ENCODE results near the gene WDR43.

WDR43 gene

DNA sequence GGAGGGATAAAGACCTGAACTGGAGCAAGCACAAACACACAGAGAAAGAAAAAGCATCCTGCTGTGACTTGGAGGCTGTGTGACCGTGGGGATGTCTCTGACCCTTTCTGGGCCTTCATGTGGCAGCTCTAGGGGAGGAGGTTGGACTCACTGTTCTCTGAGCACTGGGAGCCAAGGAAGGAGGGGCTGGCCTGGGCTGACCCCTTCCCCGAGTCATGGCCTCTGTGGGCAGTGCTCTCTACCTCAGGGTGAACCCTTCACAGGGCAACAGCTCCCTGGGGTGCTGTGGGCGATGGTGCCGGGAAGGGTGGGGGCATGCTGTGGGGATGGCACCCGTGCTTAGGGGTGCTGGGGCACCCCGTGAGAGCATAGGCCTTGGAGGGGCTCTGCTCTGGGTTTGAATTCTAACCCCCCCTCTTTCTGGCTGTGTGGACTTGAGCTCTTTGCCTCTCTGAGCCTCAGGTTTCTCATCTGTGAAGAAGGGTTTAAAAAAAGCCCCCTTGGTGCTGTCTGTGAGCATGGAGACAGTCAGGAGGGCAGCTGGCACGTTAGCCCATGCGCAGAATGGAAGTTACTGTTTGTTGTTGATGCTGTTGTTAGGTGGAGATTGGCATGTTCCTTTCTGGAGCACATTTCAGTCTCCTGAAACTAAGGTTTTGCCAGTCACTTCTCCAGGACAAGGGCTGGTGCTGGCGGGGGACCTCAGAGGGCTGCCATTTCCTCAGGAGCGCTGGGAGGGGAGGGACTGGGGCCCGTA, 87.3 kb downstream of the WDR43 start:
- TF ChIP-seq ZNF274 (IDR thresholded peaks at IDR 0.05; ENCODE audit: low read depth, low read length) = no peak
- no peak overlapping the region for H3K4me3 ChIP-seq (ENCODE audit: low read length)

DNA sequence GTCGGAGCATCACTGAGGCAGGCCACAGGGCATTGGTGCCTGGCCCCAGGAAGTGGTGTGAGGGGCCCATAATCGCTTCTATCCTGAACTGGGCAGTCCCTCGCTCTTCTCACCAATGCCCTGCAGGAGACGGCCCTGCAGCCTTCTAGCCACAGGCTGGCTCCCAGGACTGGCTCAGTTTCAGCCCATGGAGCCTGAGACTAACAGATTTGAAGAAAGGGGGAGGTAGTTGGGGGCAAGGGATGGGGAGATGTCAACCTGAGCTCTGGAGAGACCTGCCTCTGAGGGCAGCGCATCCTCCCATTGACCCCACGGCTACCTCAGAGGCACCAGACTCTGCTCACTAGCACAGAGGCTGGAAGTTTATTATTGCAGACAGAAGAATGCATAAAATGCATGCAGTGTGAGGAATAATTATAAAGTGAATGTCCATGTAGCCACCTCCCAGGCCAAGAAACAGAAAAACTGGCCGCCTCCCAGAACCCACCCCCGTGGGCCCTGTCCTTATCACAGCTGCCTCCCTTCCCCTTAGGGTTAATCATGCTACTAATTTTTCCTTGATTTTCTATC, 88.0 kb downstream of the WDR43 start:
- TF ChIP-seq ZNF274 (IDR thresholded peaks at IDR 0.05; ENCODE audit: low read depth, low read length) = no peak
- H3K4me3 ChIP-seq (ENCODE audit: low read length) = no peak overlapping the region

DNA sequence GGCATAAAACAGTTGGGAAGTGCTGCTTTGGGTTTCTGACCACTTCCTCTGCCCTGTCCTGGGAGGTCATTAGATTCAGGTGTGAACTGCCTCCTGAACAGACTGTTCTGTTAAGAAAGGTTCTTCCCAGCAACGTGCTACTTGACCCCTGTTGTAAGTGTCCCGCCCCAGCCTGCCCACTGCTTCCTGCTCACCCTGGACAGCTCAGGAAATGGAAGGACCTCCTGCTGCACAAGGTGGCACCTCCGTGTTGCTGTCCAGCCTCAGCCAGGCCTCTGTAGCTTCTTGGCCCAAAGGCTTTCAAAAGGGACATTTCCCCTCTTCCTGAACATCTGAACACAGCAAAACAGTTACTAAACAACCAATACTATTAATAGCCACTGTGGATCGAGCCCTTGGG, 92.0 kb downstream of the WDR43 start:
- TF ChIP-seq ZNF274 (IDR thresholded peaks at IDR 0.05; ENCODE audit: low read depth, low read length) = no peak

DNA sequence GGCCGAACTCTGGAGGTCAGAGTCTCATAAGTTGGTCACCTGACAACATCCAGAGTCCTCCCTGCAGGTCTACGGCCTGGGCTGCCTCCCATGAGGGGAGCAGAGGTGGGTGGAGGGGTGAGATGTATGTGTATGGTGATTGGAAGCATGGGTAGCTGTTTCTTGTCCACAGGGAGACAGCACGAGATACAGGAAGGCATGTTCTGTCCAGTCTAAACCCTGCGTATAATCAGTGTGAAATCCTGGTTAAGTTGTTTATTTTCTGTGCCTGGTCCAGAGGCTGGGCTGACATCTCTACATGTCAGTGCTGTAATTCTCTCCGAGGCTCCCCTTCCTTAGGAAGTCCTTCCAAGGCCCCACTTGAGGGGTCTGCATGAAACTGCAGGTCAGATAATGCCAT, 95.5 kb downstream of the WDR43 start:
- TF ChIP-seq ZNF274 (IDR thresholded peaks at IDR 0.05; ENCODE audit: low read depth, low read length) = no peak
- no peak overlapping the region for H3K4me3 ChIP-seq (ENCODE audit: low read length)

More for the DNA sequence above, 92.0 kb downstream of the WDR43 start:
- H3K4me3 ChIP-seq (ENCODE audit: low read length) = no peak overlapping the region

DNA sequence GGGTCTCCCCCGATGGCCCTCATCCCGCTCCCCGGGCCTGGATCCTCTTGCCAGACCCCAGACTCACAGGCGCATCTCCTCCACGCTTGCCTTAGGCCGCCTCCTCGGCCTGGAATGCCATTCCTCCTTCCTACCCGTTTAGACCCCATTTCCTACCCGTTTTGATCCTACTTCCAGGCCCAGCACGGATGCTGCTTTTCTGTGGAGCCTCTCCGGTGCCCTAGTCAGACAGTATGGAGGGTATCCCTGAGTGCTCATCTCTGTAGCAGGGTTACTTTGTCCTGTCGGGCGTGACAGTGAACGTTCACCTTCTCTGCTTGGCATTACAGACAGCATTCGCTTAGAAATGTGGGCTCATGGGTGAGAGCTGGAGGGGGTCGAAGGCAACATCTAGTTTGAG, 96.0 kb downstream of the WDR43 start:
- TF ChIP-seq ZNF274 (IDR thresholded peaks at IDR 0.05; ENCODE audit: low read depth, low read length) = no peak
- no peak overlapping the region for H3K4me3 ChIP-seq (ENCODE audit: low read length)

DNA sequence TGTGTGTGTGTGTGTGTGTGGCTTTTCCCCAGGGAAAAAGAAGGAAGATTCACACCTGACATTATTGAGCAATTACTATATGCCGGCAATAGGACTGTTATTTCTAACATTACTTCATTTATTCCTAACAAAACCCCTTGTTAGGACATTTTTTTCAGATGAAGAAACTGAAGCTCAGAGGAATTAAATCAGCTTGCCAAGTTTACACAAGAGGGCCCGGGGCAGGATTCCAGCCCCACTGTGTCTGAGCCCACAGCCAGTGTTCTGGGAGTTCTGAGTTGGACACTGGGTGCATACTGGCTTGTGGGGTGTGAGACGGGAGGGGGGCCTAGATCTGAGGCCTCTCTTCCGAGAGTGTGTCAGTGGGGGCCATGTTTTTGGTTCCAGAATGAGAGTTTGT, 96.6 kb downstream of the WDR43 start:
- no peak for TF ChIP-seq ZNF274 (IDR thresholded peaks at IDR 0.05; ENCODE audit: low read depth, low read length)
- no peak overlapping the region for H3K4me3 ChIP-seq (ENCODE audit: low read length)

DNA sequence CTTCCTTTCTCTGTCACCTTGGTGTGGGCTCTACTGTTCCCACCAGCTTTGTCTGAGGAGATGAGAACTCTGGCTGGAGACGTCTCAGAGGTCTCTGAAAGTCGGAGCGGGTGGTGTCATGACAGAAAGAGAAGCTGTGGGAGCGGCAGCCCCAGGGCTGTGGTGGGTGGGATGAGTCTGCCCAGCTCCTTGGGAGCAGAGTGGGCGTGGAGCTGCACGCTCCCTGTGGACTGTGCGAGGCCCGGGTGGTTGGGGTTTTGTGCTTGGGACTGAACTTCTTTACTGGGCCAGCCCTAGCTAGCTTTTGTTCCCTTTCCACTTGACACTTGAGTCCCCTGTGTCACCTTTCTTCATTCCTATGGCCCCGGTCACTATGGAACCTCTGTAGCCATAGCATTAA, 97.0 kb downstream of the WDR43 start:
- no peak for TF ChIP-seq ZNF274 (IDR thresholded peaks at IDR 0.05; ENCODE audit: low read depth, low read length)

DNA sequence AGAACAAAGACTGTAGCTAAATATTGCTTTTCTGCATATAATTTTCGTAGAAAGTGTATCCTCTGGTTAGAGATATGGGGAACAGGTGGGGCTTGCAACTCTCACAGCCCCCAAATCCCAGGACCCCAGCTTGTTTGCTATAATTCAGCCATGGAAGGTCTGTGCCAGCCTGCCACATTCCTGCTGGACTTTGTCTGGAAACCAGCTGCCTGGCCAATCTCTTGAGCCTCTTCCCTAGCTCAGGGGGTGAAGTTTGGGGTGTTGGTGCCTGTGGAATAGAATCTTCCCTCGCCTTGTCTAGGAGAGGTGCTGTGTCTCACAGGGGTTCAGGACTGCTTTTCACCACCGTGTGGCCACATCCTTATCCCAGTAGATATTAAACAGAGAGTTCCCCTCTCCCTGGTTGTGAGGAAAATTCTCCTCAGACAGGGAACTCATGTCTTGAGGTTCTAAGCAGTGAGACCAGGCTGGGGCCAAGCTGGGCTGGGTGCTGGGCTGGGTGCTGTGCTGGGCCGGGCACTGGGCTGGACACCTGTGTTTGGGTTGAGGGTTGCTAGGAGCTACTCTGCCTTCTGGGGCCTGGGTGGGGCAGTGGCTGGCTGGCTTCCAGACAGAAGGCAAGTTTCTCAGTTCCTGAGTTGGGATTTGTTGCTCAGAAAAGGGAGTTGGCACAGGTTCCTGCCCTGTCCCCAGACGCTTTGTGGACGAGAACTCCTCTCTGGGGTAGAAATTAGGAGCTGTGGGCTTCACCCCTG, 98.9 kb downstream of the WDR43 start:
- H3K4me3 ChIP-seq (ENCODE audit: low read length) = no peak overlapping the region
- TF ChIP-seq ZNF274 (IDR thresholded peaks at IDR 0.05; ENCODE audit: low read depth, low read length) = no peak

More for the DNA sequence above, 97.0 kb downstream of the WDR43 start:
- H3K4me3 ChIP-seq (ENCODE audit: low read length) = no peak overlapping the region

DNA sequence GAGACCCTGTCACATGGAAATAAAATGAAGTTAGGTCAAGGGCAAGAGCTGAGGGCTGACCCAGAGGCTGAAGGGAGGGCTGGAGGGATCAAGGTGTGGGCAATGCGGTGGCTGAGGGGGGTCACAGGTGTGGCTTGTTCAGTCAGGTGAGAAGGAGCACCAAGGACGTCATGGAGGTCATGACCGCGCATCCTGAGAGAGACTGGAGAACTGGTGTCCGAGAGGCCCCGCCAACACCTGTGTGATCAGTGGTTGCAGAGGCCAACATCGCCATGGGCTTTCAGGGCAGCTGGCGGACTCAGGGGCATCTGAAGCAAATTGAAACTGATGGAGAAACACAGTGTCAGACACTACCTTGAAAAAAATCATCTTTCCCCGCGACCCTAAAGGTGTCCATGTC, 99.6 kb downstream of the WDR43 start:
- no peak for TF ChIP-seq ZNF274 (IDR thresholded peaks at IDR 0.05; ENCODE audit: low read depth, low read length)
- no peak overlapping the region for H3K4me3 ChIP-seq (ENCODE audit: low read length)

DNA sequence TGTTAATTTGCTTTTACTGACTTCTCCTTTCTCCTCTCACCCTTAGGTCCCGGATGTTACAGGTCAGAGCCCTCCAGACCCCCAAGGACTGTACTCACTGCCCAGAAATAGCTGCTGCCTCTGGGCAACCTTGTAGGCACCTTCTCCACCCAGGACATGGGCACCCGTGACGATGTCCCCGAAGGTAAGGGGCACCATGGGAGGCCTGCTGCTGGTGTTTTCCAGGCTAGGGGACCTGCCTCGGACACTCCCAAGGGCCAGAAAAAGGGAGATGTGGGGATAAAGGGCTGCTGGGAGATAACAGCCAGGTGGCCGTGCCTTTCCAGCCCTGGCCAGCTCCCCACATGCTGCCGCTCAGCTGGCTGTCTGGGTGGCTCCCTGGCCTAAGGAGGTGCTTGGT, 100.2 kb downstream of the WDR43 start:
- no peak overlapping the region for H3K4me3 ChIP-seq (ENCODE audit: low read length)
- TF ChIP-seq ZNF274 (IDR thresholded peaks at IDR 0.05; ENCODE audit: low read depth, low read length) = no peak

DNA sequence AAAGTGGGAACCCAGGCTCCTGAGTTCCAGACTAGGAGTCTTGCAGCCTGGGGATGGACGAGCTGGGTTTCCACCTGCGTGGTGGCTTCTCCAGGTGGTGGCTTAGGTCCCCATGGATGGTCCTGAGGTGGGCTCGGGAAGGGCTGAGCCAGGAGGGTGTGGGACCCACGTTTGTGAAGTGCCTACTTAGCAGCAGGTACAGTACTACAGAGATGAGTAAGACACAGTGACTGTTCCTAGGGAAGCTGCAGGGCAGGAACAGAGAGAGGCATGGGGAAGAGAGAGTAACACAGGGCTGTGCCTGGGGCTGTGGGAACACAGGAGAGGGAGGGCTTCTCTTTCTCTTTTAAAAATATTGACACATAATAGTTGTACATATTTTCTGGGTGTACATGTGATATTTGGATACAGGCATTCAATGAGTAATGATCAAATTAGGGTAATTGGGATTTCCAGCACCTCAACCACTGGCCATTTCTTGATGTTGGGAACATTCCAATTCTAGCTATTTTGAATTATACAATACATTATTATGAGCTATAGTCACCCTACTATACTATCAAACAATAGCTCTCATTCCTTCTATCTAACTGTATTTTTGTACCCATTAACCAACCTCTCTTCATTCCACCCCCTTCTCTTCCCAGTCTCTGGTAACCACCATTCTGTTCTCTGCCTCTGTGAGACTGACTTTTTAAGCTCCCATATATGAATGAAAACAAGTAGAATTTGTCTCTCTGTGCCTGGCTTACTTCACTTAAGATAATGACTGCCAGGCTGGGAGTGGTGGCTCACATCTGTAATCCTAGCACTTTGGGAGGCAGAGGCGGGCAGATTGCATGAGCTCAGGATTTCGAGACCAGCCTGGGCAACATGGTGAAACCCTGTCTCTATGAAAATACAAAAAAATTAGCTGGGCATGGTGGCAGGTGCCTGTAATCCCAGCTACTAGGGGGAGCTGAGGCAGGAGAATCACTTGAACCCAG, 101.6 kb downstream of the WDR43 start:
- no peak for TF ChIP-seq ZNF274 (IDR thresholded peaks at IDR 0.05; ENCODE audit: low read depth, low read length)

DNA sequence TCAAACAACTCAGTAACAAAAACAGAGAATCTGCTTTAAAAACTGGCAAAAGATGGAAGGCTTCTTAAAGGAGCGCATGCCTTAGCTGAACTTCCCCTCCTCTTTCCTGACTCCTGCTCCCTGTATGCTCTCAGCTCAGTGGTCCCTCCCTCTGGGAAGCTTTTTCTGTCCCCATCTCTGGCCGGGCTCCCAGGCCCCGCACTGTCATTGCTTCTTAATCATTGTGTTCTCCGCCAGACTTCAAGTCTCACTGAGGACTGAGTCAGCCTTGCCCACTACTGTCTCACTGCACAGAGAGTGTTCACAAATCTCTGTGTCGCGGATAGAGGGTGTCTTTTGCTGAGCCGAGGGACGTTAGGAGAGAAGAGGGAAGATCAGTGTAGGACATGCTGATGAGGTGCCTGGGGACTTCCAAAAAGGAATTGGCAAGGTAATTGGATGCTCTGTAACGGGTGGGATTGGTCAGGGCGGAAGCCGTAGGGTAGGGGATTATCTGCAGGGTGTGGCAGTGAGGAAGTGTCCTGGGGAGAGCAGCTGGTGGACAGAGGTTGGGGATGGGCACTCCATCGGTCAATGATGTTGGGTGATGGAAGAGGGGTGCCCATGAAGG, 102.9 kb downstream of the WDR43 start:
- no peak overlapping the region for H3K4me3 ChIP-seq (ENCODE audit: low read length)
- no peak for TF ChIP-seq ZNF274 (IDR thresholded peaks at IDR 0.05; ENCODE audit: low read depth, low read length)

More for the DNA sequence above, 101.6 kb downstream of the WDR43 start:
- H3K4me3 ChIP-seq (ENCODE audit: low read length) = no peak overlapping the region
